HepG2 (cell line): ENCODE measurements around the gene GDPD5.

Experiments used
- CAMTA2 ChIP-seq: sonication (generic); formaldehyde crosslinking; IDR thresholded peaks from 2 replicates; pipeline ENCODE4 v1.4.0; 2020; ENCODE audit warnings: mild to moderate bottlenecking, missing genetic modification reagents, borderline replicate concordance
- SCMH1 ChIP-seq: sonication (generic); formaldehyde crosslinking; IDR thresholded peaks from 2 replicates; pipeline ENCODE4 v1.9.0; 2021; ENCODE audit warnings: missing genetic modification reagents, mild to moderate bottlenecking, borderline replicate concordance
- SRSF4 ChIP-seq: fragments of 200-400 bp; formaldehyde crosslinking; IDR thresholded peaks from one replicate; pipeline ENCODE4 v1.6.1; 2018; ENCODE audit warnings: mild to moderate bottlenecking, low read depth, low read length, moderate library complexity; ENCODE audit not compliant: poor library complexity, severe bottlenecking
- ZFP37 ChIP-seq: sonication (generic); formaldehyde crosslinking; IDR thresholded peaks from 2 replicates; pipeline ENCODE4 v1.4.0; 2020; ENCODE audit warnings: missing genetic modification reagents, borderline replicate concordance
- ZNF121 ChIP-seq: sonication (generic); formaldehyde crosslinking; IDR thresholded peaks from 2 replicates; pipeline ENCODE4 v1.5.0; 2020; ENCODE audit warnings: mild to moderate bottlenecking, missing genetic modification reagents

DNA sequence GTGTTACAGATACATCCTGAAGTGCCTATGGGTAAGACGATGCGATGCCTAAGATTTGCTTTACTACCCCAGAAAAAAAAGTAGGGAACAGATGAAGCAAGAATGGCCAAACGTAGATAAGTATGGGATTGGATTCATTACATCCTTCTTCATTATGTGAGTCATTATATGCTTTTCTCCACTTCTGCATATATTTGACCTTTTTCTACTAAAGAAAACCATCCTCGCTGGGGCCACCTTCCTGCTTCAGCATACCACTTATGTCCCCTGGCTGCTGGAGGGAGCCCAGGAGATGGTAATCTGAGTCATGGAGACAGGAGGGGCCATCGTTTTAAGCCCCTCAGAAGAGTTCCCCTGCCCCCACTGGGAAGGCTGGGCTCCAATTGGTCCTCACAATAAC, 78.3 kb downstream of the GDPD5 start:
- TF ChIP-seq ZFP37 (no peak), SCMH1 (CRISPR knock-in tag) (no peak), SRSF4 (no peak), ZNF121 (CRISPR knock-in tag) (no peak), CAMTA2 (no peak)
